Body of pancreas (tissue), 4 donors: ENCODE results near the gene FBXW8.

Source experiments
- POLR2A ChIP-seq, 3 donors: fragments of 450-650 bp; IDR thresholded peaks; one replicate each; pipeline ENCODE4 v1.6.1; 2016; ENCODE audit warnings: antibody characterized with exemption in 3 of 3, mild to moderate bottlenecking in 2 of 3
- TF ChIP-seq, protein P1 (sequence below), 7 experiments: fragments of 450-650 bp in 4 of 7; fragments of 200-600 bp in 3 of 7; sonication (generic) in 3 of 7; IDR thresholded peaks; one replicate each; pipeline ENCODE4 v1.5.1; 2016 to 2019; ENCODE audit warnings: antibody characterized with exemption in 7 of 7

DNA sequence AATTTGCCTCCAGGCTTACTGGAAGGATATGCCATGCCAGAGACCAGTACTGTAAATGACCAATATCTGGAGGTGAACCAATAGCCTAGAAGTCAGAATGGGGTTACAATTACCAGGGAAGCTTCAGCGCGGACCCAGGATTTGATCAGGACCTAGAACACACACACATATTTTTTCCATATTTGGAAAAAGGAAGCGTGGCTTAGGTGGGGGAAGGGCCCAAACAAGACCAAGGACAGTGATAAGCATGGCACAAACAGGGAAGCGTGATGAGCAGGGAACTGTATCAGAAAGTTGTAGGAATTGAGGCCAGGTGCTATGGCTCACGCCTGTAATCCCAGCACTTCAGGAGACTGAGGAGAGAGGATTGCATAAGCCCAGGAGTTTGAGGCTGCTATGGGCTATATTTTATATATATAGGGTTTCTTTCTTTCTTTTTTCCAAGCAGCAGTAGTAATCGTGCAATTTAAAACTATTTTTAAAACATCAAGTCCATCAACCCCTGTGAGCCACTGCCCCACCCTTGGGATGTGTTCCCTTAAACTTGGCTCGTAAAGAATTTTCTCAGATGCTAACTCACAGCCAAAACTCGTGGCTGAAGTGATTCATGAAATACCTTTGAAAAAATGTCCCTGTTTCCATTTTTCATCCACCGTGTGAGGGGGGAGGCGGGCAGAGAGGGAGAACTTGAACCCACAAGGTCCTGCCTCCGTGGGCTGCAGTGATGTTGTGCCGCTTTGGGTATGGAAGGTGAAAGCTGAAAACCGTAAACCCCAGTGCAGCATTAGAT lies 46.2 kb upstream of the FBXW8 start:
- TF ChIP-seq POLR2A (IDR thresholded peaks at IDR 0.05), result no peak
- TF ChIP-seq, protein P1, sequence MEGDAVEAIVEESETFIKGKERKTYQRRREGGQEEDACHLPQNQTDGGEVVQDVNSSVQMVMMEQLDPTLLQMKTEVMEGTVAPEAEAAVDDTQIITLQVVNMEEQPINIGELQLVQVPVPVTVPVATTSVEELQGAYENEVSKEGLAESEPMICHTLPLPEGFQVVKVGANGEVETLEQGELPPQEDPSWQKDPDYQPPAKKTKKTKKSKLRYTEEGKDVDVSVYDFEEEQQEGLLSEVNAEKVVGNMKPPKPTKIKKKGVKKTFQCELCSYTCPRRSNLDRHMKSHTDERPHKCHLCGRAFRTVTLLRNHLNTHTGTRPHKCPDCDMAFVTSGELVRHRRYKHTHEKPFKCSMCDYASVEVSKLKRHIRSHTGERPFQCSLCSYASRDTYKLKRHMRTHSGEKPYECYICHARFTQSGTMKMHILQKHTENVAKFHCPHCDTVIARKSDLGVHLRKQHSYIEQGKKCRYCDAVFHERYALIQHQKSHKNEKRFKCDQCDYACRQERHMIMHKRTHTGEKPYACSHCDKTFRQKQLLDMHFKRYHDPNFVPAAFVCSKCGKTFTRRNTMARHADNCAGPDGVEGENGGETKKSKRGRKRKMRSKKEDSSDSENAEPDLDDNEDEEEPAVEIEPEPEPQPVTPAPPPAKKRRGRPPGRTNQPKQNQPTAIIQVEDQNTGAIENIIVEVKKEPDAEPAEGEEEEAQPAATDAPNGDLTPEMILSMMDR (IDR thresholded peaks at IDR 0.05), result no peak
